HG02623 (cell line): ENCODE data around the gene ANKRD28.
A peak's percentile ranks its signal among the peaks of the same experiment; 100 is the strongest.
"Not testable (repeated sequence)": the region's sequence is repeated elsewhere in the genome, so short reads cannot be mapped to it uniquely, and the experiment has no call there.

ENCODE experiments used
- ATAC-seq: cut with Tn5 transposase; IDR thresholded peaks from one replicate; pipeline ENCODE4 v1.9.1; 2021; ENCODE audit warnings: moderate library complexity; ENCODE audit not compliant: unreplicated experiment

ANKRD28 gene

GRCh38 chr3:15778332-15778858 is 19.4 kb downstream of the ANKRD28 start:
- ATAC-seq: no peak

- peak; percentile 54 for ATAC-seq
These were observed 22.7 kb downstream of the ANKRD28 start for GRCh38 chr3:15774931-15775560.

- no peak for ATAC-seq
These were observed 26.3 kb downstream of the ANKRD28 start for GRCh38 chr3:15771444-15771843.

- ATAC-seq: no peak
These were observed 28.4 kb downstream of the ANKRD28 start for GRCh38 chr3:15769256-15769915.

- ATAC-seq: peak; percentile 79
These were observed 29.1 kb downstream of the ANKRD28 start for GRCh38 chr3:15768421-15769255.

- ATAC-seq: no peak
These were observed 31.4 kb downstream of the ANKRD28 start for GRCh38 chr3:15766406-15766805.

GRCh38 chr3:15758295-15758694 is 39.5 kb downstream of the ANKRD28 start:
- ATAC-seq: no peak

GRCh38 chr3:15757824-15758223 is 40.0 kb downstream of the ANKRD28 start:
- no peak for ATAC-seq

- no peak for ATAC-seq
These were observed 41.3 kb downstream of the ANKRD28 start for GRCh38 chr3:15756505-15756904.

GRCh38 chr3:15755780-15756179 is 42.0 kb downstream of the ANKRD28 start:
- ATAC-seq: no peak

- no peak for ATAC-seq
These were observed 42.6 kb downstream of the ANKRD28 start for GRCh38 chr3:15755181-15755580.

- ATAC-seq: no peak
These were observed 43.7 kb downstream of the ANKRD28 start for GRCh38 chr3:15754047-15754446.

GRCh38 chr3:15753056-15753710 is 44.6 kb downstream of the ANKRD28 start:
- ATAC-seq: no peak

GRCh38 chr3:15750879-15751278 is 46.9 kb downstream of the ANKRD28 start:
- no peak for ATAC-seq

GRCh38 chr3:15750143-15750542 is 47.6 kb downstream of the ANKRD28 start:
- ATAC-seq: no peak

- not testable (repeated sequence) for ATAC-seq
These were observed 51.9 kb downstream of the ANKRD28 start for GRCh38 chr3:15745896-15746295.

GRCh38 chr3:15744176-15744575 is 53.6 kb downstream of the ANKRD28 start:
- no peak for ATAC-seq

GRCh38 chr3:15743587-15744009 is 54.2 kb downstream of the ANKRD28 start:
- ATAC-seq: no peak

- not testable (repeated sequence) for ATAC-seq
These were observed 55.5 kb downstream of the ANKRD28 start for GRCh38 chr3:15742236-15742635.

GRCh38 chr3:15738616-15739005 is 59.2 kb downstream of the ANKRD28 start:
- not testable (repeated sequence) for ATAC-seq

GRCh38 chr3:15731024-15731423 is 66.8 kb downstream of the ANKRD28 start:
- no peak for ATAC-seq
